HG03060 (cell line): ENCODE data around the gene EBF4.
"Not testable (repeated sequence)": the region's sequence is repeated elsewhere in the genome, so short reads cannot be mapped to it uniquely, and the experiment has no call there.

ENCODE experiments used
- ATAC-seq: cut with Tn5 transposase; IDR thresholded peaks from one replicate; pipeline ENCODE4 v1.9.1; 2021; ENCODE audit warnings: low read depth, moderate number of reproducible peaks; ENCODE audit not compliant: unreplicated experiment

EBF4 gene

GRCh38 chr20:2806351-2806701 lies 113.7 kb downstream of the EBF4 start:
- ATAC-seq, result no peak

- ATAC-seq, result no peak
Measured at GRCh38 chr20:2807019-2807418, 114.4 kb downstream of the EBF4 start.

- not testable (repeated sequence) for ATAC-seq
Measured at GRCh38 chr20:2807929-2808328, 115.3 kb downstream of the EBF4 start.

DNA sequence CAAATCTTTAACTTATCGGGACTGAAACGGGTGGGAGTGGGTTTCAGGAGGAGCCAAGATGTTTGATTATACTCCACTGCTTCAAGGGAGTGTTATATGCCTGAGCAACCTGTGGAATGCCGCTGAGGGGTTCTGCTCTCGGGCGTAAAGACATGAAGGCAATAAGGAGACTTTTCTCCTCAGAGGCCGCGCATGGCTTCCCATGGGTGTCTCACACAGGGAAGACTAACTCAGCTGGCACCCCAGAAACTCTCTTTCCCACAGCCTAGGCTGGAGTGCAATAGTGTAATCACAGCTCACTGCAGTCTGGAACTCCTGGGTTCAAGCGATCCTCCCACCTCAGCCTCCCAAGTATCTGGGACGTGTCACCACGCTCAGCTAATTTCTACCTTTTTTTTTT lies 117.1 kb downstream of the EBF4 start:
- no peak for ATAC-seq
